IPS-18c (cell line): ENCODE results near the gene CNBD2.
"Not testable (repeated sequence)": the region's sequence is repeated elsewhere in the genome, so short reads cannot be mapped to it uniquely, and the experiment has no call there.

Source experiments
- H3K4me3 ChIP-seq: 2 replicates; pipeline ENCODE4 v1.7.0; 2013; ENCODE audit warnings: low read depth, mild to moderate bottlenecking, low read length, moderate library complexity; ENCODE audit not compliant: insufficient read depth
- H3K9me3 ChIP-seq: one replicate; pipeline ENCODE4 v1.6.1; 2013; ENCODE audit warnings: mild to moderate bottlenecking, low read length, moderate library complexity; ENCODE audit not compliant: control insufficient read depth, insufficient read depth

Gene CNBD2

GRCh38 chr20:35967979-35968640 is at the start of gene CNBD2:
TSS of gene CNBD2 (plus strand) at chr20:35968590. CDS start at chr20:35968763, 173 bp downstream.
- Histone ChIP-seq H3K4me3 (no peak within 1 kb of the TSS), H3K9me3 (peaks cover 2% of the 10 kb centered on the region)

DNA sequence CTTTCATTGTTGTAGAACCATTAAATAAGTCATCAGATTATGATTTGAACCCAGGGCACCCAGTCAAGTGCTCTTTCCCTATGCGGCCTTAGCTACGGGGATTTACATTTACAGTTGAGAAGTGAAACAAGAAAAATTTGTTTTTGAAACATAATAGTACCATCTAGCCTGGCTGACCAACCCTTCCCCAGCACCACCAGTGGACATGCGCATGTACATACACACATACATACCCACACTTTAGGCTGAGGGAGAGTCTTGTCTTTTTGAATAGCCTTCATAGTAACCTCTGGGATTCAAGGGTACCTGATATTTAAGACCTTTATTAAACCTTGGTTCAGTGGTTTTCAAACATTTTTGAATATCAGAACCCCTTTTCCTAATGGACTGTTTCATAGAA is 47.9 kb upstream of the CNBD2 start:
- no peaks in the 10 kb centered on the region for H3K9me3 ChIP-seq
- no peak overlapping the region for H3K4me3 ChIP-seq

DNA sequence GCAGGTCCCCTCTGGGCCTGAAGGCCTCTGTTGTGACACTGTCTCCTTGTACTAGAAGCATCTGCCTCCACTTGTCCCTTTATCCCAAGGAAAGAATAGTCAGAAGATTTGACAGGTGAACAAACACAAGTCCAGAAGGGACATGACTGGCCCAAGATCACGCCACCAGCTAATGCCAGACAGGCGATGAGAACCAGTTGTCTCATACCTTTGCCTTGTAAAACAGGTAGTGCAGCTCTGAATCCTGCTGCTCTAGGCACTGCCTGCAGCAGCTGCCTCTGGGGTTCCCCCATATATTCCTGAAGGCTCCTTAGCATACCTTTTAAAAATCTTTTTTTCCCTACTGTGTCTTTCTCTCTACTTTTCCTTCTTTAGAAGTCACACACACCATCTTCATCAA is 39.1 kb upstream of the CNBD2 start:
- Histone ChIP-seq H3K4me3 (no peak overlapping the region), H3K9me3 (no peaks in the 10 kb centered on the region)

- H3K9me3 ChIP-seq = no peaks in the 10 kb centered on the region
- H3K4me3 ChIP-seq = no peak overlapping the region
These were observed 34.3 kb upstream of the CNBD2 start for GRCh38 chr20:35934050-35934449.

DNA sequence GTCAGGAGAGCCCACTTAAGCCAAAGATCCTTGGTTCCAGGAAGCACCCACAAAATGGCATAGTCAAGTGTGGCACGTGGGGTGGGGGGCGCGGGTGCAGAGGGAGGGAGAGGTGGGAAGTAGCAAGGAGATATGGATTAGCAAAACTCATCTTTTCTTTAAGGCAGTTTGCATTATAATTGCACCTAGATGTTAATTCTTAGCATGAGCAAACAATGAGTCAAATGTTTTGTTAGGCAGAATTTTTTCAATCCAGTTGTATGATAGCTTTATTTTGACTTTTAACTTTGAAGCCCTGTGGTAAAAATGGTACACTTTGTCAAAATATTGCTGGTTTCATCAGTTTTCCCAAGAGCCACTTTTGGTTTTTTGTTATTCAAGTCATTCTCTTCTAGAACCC is 29.1 kb upstream of the CNBD2 start:
- Histone ChIP-seq H3K9me3 (no peaks in the 10 kb centered on the region), H3K4me3 (no peak overlapping the region)

DNA sequence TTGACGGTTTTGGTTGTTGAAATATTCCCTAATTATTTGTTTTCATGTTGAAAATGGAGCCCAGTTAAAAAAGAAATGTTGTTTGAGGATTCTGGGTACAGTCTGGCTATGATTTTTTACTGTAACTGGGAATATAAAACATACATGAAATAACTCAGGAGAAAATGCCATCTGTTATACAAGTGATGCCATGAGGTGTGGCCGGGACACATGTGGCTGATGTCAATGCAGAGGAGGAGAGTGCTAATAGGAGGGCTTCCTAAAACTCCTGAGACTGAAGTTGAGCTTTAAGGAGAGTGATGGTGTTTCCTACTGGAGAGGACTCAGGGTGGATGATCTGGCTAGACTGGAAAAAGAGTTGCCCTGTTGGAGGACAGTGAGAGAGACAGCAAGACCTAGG is 26.8 kb upstream of the CNBD2 start:
- Histone ChIP-seq H3K4me3 (no peak overlapping the region), H3K9me3 (no peaks in the 10 kb centered on the region)

DNA sequence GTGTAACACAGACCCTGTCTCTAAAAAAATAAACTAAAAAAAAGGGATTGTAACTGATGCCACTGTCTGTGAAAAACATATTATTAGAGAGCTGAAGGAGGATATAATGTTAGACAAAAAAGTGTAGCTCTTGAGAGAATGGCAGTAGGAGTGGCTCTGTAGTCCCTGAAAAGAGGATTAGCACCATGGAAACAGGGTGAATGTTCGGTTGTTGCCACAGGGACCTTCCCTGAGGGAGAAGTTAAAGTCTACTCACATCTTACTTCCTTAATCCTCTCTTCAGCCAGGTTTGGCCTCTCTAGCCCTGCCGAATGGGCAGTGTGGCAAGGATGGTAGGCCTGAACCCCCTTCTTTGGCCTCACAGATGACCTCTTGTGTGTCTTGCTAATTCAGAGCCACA is 26.1 kb upstream of the CNBD2 start:
- Histone ChIP-seq H3K4me3 (no peak overlapping the region), H3K9me3 (no peaks in the 10 kb centered on the region)

GRCh38 chr20:35947489-35947888 is 20.9 kb upstream of the CNBD2 start:
- H3K9me3 ChIP-seq = no peaks in the 10 kb centered on the region

DNA sequence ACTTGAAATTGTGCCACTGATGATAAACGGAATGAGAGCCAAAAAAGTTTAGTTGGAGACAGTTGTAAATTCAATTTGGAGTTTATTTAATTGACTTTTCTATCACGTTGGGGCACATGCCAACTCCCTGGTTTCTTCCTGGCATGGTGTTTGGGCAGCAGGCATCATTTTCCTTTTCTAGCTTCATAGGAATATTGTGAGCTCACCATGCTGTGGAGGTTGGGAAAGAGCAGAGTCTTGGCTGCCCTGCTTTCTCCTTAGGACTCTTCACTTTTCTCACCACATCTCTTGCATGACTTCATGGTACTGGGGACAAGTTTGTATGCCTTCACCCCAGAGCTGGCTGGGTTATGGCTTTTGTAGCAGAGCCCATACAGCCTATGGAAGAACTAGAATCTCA is 20.5 kb upstream of the CNBD2 start:
- no peaks in the 10 kb centered on the region for H3K9me3 ChIP-seq
- H3K4me3 ChIP-seq = no peak overlapping the region

More at GRCh38 chr20:35947489-35947888, 20.9 kb upstream of the CNBD2 start:
- no peak overlapping the region for H3K4me3 ChIP-seq

DNA sequence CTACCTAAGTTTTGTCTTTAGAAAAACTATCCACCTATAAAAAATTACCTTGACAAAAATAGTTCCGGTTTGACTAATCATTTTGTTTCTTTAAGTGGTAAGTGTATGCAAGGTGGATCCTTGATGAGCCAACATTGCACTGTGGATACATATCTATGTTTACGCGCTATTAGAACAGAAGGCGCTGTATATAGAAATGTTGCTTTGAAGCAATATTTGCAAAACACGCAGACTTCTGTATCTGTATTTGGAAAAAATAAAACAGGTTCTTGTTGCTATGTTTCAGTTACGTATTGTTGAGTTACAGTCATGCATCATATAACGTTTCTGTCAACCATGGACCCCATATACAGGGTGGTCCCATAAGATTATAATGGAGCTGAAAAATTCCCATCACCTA is 18.3 kb upstream of the CNBD2 start:
- Histone ChIP-seq H3K9me3 (no peaks in the 10 kb centered on the region), H3K4me3 (no peak overlapping the region)

GRCh38 chr20:35952080-35952479 is 16.3 kb upstream of the CNBD2 start:
- not testable (repeated sequence) for H3K9me3 ChIP-seq, H3K4me3 ChIP-seq

DNA sequence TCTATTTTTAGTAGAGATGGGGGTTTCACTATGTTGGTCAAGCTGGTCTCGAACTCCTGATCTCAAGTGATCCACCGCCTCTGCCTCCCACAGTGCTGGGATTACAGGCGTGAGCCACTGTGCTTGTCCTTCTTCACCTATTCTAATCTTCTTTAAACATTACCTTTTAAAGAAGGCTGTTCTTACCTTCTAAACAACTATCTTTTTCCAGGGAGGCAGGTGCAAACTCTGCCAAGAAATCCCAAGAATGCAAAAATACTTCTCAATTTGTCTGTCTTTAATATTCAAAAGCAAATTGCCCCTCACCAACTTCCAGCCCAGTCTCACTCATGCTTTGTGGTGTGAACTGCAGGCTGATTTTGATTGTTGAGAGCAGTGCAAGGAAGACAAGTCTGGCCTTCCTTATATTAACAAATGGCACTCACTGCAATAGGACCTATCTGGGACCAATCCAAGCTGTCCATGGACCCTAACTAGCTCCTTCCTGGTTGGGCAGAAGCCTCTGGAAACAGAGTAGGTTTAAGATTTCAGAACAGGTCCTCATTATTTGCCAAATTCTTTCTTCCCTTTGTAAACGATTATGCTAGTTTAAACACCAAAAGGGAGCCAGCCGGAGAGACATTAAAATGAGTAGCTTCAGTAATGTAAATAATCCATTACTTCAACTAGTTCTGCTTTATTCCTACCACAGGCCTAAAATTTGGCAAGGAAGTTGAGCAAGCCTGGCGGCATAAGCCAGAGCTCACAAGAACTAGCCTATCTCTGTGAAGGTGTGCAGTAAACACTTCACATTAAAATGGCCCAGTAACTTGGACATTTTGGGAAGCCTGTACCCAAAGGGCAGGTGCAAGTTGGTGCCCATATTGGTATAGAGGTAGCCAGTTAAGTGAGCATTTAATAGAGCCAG is 15.7 kb upstream of the CNBD2 start:
- H3K4me3 ChIP-seq = peak overlapping the region; percentile 99
- no peaks in the 10 kb centered on the region for H3K9me3 ChIP-seq

DNA sequence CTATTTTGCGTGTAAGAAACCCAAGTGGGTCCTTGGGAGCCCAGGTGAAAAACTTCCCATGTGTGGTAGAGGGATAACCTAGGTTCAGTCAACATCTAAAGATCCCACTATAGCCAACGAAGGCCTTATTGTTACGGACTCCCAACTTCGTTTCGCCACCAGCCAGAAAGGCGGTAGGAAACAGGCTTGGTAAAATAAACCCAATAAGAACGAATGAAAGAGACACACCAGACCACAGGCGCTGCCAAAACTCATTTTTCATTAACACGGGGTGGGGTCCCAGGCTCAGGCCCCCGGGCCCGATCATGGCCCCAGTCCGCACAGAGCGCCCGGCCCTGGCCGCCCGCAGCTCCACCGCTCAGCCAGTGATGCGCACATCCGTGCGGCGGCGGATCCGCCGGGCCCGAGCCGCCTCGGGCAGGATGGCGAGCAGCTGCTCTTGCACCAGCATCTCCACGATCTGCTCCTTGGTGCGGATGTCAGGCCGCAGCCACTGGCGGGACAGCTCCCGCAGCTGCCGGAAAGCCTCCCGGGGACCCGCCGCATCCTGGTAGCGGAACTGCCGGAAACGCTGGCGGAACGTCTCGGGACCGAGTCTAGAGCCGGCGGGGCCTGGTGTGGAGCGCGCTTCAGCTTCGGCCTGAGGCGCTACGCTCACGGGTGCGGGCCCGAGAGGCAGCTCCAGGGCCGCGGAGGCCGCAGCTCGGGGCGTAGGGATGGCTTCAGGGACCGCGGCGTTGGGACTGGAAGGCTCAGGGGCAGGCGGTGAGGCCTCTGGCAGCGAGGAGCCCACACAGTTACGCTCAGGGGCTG is 14.8 kb upstream of the CNBD2 start:
- Histone ChIP-seq H3K4me3 (peak overlapping the region; percentile 99), H3K9me3 (no peaks in the 10 kb centered on the region)

GRCh38 chr20:35954200-35954906 is 14.0 kb upstream of the CNBD2 start, which contains the start of gene SCAND1:
TSS of gene SCAND1 (minus strand) at chr20:35954502. CDS start at chr20:35954284, 218 bp downstream.
- peak within 1 kb of the TSS; percentile 99 for H3K4me3 ChIP-seq

GRCh38 chr20:35954907-35955251 is 13.5 kb upstream of the CNBD2 start:
- H3K4me3 ChIP-seq = peak overlapping the region; percentile 99

More at GRCh38 chr20:35954200-35954906, 14.0 kb upstream of the CNBD2 start, which contains the start of gene SCAND1:
- no peaks in the 10 kb centered on the region for H3K9me3 ChIP-seq

GRCh38 chr20:35956616-35957015 is 11.8 kb upstream of the CNBD2 start:
- no peaks in the 10 kb centered on the region for H3K9me3 ChIP-seq
- no peak overlapping the region for H3K4me3 ChIP-seq

More at GRCh38 chr20:35954907-35955251, 13.5 kb upstream of the CNBD2 start:
- no peaks in the 10 kb centered on the region for H3K9me3 ChIP-seq

- H3K9me3 ChIP-seq, H3K4me3 ChIP-seq: not testable (repeated sequence)
These were observed 9.1 kb upstream of the CNBD2 start for GRCh38 chr20:35959291-35959690.
